H1 (cell line): ENCODE results near the gene ARCN1. TPM values are rescaled to one million over a fixed set of nuclear protein-coding genes. Genes with fewer than 3 reads are reported as not detected.
"Not testable (repeated sequence)": the region's sequence is repeated elsewhere in the genome, so short reads cannot be mapped to it uniquely, and the experiment has no call there.

Experiments used
- CTCF ChIA-PET: fragments of 300-600 bp; sonication (Branson Sonifier 250); formaldehyde crosslinking; loops from one replicate; lab custom pipeline; 2021; ENCODE audit not compliant: partially characterized antibody; lab: Charles Lee
- POLR2A ChIA-PET: fragments of 300-600 bp; sonication (Branson Sonifier 250); formaldehyde crosslinking; loops from one replicate; lab custom pipeline; 2021; ENCODE audit warnings: inconsistent platforms; ENCODE audit not compliant: partially characterized antibody; lab: Charles Lee
- DNase-seq, 2 experiments: peaks; one replicate each; pipeline versions ENCODE4 v3.0.0 to v3.0.0-alpha.2; 2010 to 2022; ENCODE audit warnings: low spot score in 2 of 2, low read depth in 1 of 2, mixed read lengths in 1 of 2
- FAIRE-seq: peaks from 2 replicates; lab custom pipeline; 2011; peaks lifted over from hg19 to GRCh38; lab: Jason Lieb, UNC
- H2AFZ ChIP-seq: 2 replicates; pipeline ENCODE4 v1.8.1; 2012; ENCODE audit warnings: low read length, inconsistent platforms
- H2AK5ac ChIP-seq: 2 replicates; pipeline ENCODE4 v1.6.1; 2013; ENCODE audit warnings: low read depth, low read length
- H2BK120ac ChIP-seq: replicated peaks from 2 replicates; pipeline ENCODE3; 2013; ENCODE audit warnings: low read depth, low read length, inconsistent platforms
- H2BK12ac ChIP-seq: 2 replicates; pipeline ENCODE4 v1.6.1; 2013; ENCODE audit warnings: low read depth, low read length
- H2BK15ac ChIP-seq: 2 replicates; pipeline ENCODE4 v1.6.1; 2013; ENCODE audit warnings: low read length
- H2BK20ac ChIP-seq: 2 replicates; pipeline ENCODE4 v1.6.1; 2013; ENCODE audit warnings: low read length
- H2BK5ac ChIP-seq: 2 replicates; pipeline ENCODE4 v1.6.1; 2013; ENCODE audit warnings: low read depth, low read length
- H3K14ac ChIP-seq: 2 replicates; pipeline ENCODE4 v1.6.1; 2013; ENCODE audit warnings: inconsistent platforms; ENCODE audit not compliant: insufficient read length
- H3K18ac ChIP-seq: 2 replicates; pipeline ENCODE4 v1.6.1; 2013; ENCODE audit warnings: low read length; ENCODE audit errors: extremely low read depth
- H3K23ac ChIP-seq: 2 replicates; pipeline ENCODE4 v1.6.1; 2013; ENCODE audit warnings: inconsistent platforms; ENCODE audit not compliant: insufficient read length
- H3K23me2 ChIP-seq: 2 replicates; pipeline ENCODE4 v1.6.1; 2013; ENCODE audit warnings: low read depth, low read length
- H3K27ac ChIP-seq: 2 replicates; pipeline ENCODE4 v1.6.1; 2011; ENCODE audit warnings: low read depth, low read length, inconsistent platforms
- H3K27me3 ChIP-seq, 4 experiments: replicated peaks in 1 of 4; 1 replicate in 1 of 4; 2 replicates in 3 of 4; pipeline versions ENCODE4 v1.6.1 to v1.8.1; 2011 to 2013; ENCODE audit warnings: low read length in 3 of 4, mild to moderate bottlenecking in 3 of 4, inconsistent platforms in 2 of 4, mixed read lengths in 2 of 4, moderate library complexity in 1 of 4; ENCODE audit not compliant: control insufficient read depth in 3 of 4, insufficient read depth in 3 of 4; ENCODE audit errors: extremely low read depth in 1 of 4
- H3K36me3 ChIP-seq, 4 experiments: 2 replicates each; pipeline versions ENCODE4 v1.6.1 to v1.8.1; 2011 to 2013; ENCODE audit warnings: mild to moderate bottlenecking in 4 of 4, low read length in 3 of 4, moderate library complexity in 2 of 4, control low read depth in 1 of 4, inconsistent platforms in 1 of 4; ENCODE audit not compliant: insufficient read depth in 4 of 4, control insufficient read depth in 2 of 4
- H3K4ac ChIP-seq: replicated peaks from 2 replicates; pipeline ENCODE3; 2013; ENCODE audit warnings: low read length, low read depth, mixed read lengths, inconsistent platforms; ENCODE audit not compliant: insufficient read length
- H3K4me1 ChIP-seq, 4 experiments: replicated peaks in 1 of 4; 1 replicate in 1 of 4; 2 replicates in 3 of 4; pipeline versions ENCODE4 v1.6.1 to v1.8.1; 2011 to 2013; ENCODE audit warnings: low read length in 3 of 4, inconsistent platforms in 2 of 4, mixed read lengths in 1 of 4; ENCODE audit not compliant: insufficient read depth in 4 of 4, control insufficient read depth in 3 of 4
- H3K4me2 ChIP-seq, 2 experiments: 2 replicates each; pipeline versions ENCODE4 v1.6.1 to v1.8.1; 2011 to 2013; ENCODE audit warnings: low read depth in 2 of 2, low read length in 2 of 2, control low read depth in 1 of 2, inconsistent platforms in 1 of 2, mild to moderate bottlenecking in 1 of 2; ENCODE audit not compliant: insufficient read depth in 1 of 2
- H3K4me3 ChIP-seq, 4 experiments: fragments of 200-600, 300-600 bp in 1 of 4; sonication (generic), shearing (Covaris generic), sonication (Bioruptor Twin) in 1 of 4; 2 replicates each; pipeline versions ENCODE4 v1.5.1 to v1.8.1; 2011 to 2016; ENCODE audit warnings: low read length in 4 of 4, low read depth in 3 of 4, control low read depth in 2 of 4, inconsistent platforms in 2 of 4, mild to moderate bottlenecking in 2 of 4, mixed read lengths in 1 of 4, moderate library complexity in 1 of 4; ENCODE audit not compliant: insufficient read depth in 2 of 4; ENCODE audit errors: extremely low read depth in 1 of 4
- H3K56ac ChIP-seq: replicated peaks from 2 replicates; pipeline ENCODE3; 2013; ENCODE audit warnings: low read depth, mild to moderate bottlenecking, mixed read lengths, low read length, inconsistent platforms; ENCODE audit not compliant: insufficient read length
- H3K79me1 ChIP-seq: 2 replicates; pipeline ENCODE4 v1.6.1; 2013; ENCODE audit warnings: low read depth, low read length, control low read depth
- H3K79me2 ChIP-seq, 2 experiments: 2 replicates each; pipeline versions ENCODE4 v1.6.1 to v1.8.1; 2012 to 2013; ENCODE audit warnings: low read length in 2 of 2, mild to moderate bottlenecking in 2 of 2, inconsistent platforms in 1 of 2; ENCODE audit not compliant: insufficient read depth in 2 of 2, control insufficient read depth in 1 of 2
- H3K9ac ChIP-seq, 4 experiments: replicated peaks in 1 of 4; 1 replicate in 1 of 4; 2 replicates in 3 of 4; pipeline versions ENCODE4 v1.6.1 to v1.8.1; 2011 to 2013; ENCODE audit warnings: low read depth in 3 of 4, low read length in 3 of 4, control low read depth in 2 of 4, mild to moderate bottlenecking in 2 of 4, moderate library complexity in 2 of 4, inconsistent platforms in 1 of 4; ENCODE audit errors: extremely low read depth in 1 of 4
- H3K9me3 ChIP-seq, 2 experiments: 2 replicates each; pipeline versions ENCODE4 v1.6.1 to v1.8.1; 2012 to 2013; ENCODE audit warnings: mild to moderate bottlenecking in 2 of 2, moderate library complexity in 2 of 2, control low read depth in 1 of 2, inconsistent platforms in 1 of 2, low read depth in 1 of 2, low read length in 1 of 2, mixed read lengths in 1 of 2; ENCODE audit not compliant: insufficient read depth in 2 of 2
- H4K20me1 ChIP-seq, 2 experiments: replicated peaks in 1 of 2; 2 replicates each; pipeline versions ENCODE3 to v1.8.1; 2011 to 2013; ENCODE audit warnings: inconsistent platforms in 2 of 2, low read length in 2 of 2, mild to moderate bottlenecking in 1 of 2; ENCODE audit not compliant: insufficient read depth in 2 of 2, control insufficient read depth in 1 of 2
- H4K5ac ChIP-seq: 2 replicates; pipeline ENCODE4 v1.6.1; 2013; ENCODE audit warnings: low read length, low read depth, mixed read lengths, inconsistent platforms; ENCODE audit not compliant: insufficient read length
- H4K8ac ChIP-seq: 2 replicates; pipeline ENCODE4 v1.8.0; 2013; ENCODE audit warnings: mild to moderate bottlenecking, moderate library complexity, low read length, inconsistent platforms; ENCODE audit not compliant: insufficient read depth; ENCODE audit errors: extremely low read depth
- H4K91ac ChIP-seq: replicated peaks from 2 replicates; pipeline ENCODE3; 2013; ENCODE audit warnings: low read length, mixed read lengths, inconsistent platforms; ENCODE audit not compliant: insufficient read length
- WGBS, 2 experiments: shearing (Covaris generic) in 1 of 2; methylation state at CpG; one replicate each; pipeline versions ENCODE4 v1.1.6 to v1.1.7; 2013 to 2015; ENCODE audit warnings: low lambda C conversion rate in 2 of 2, mixed read lengths in 2 of 2, inconsistent platforms in 1 of 2, low coverage in 1 of 2, missing lambda C conversion rate in 1 of 2; ENCODE audit not compliant: insufficient replicate concordance in 2 of 2, insufficient coverage in 1 of 2, insufficient read length in 1 of 2; ENCODE audit errors: extremely low coverage in 1 of 2, missing lambda C conversion rate in 1 of 2; 5-methylcytosine and 5-hydroxymethylcytosine counted together
- polyA plus RNA-seq, 7 experiments: library from polyadenylated mRNA; depleted of rRNA in 3 of 7; stranded (reverse) in 5 of 7; unstranded in 2 of 7; fragments of >200 nt in 5 of 7; fragments of 200-250 nt in 2 of 7; gene quantifications; 1 replicate in 5 of 7; 2 replicates in 1 of 7; 4 replicates in 1 of 7; pipeline versions ENCODE4 v1.2.1 to v1.2.3, GENCODE V29; 2011 to 2013; ENCODE audit warnings: missing spikeins in 2 of 7, mixed read lengths in 2 of 7
- total RNA-seq: library from RNA; stranded (reverse); fragmentation: NEBNext Ultra II Directional; extraction: Animal tissue kit (Norgen Biotek cat#: 25700); gene quantifications from 2 replicates; pipeline ENCODE4 v1.2.1, GENCODE V29; 2021

Gene ARCN1
- total and polyA plus RNA-seq, 2 of the 8 experiments (the other 6 are each of a cell fraction or from before 2014, with no cell fraction given): 132 to 146 TPM

- POLR2A ChIA-PET: interaction anchor here (0.7 to 28.7 kb wide), 8 partner anchors 8 to 411 kb away, joined by 3 to 574 read pairs (median 4); no protein-coding TSS in a partner anchor
- 94% methylated on average over 8 of the region's 8 CpGs; no CpG with 5 or more reads in 1 of the 2 experiments for WGBS, 2 experiments
- H3K79me1 ChIP-seq, H3K4me2 ChIP-seq, H3K9me3 ChIP-seq, H3K79me2 ChIP-seq, H4K91ac ChIP-seq, H3K9ac ChIP-seq, H3K4me3 ChIP-seq, H4K20me1 ChIP-seq, H2BK15ac ChIP-seq, H3K27ac ChIP-seq, H4K5ac ChIP-seq, H3K18ac ChIP-seq, FAIRE-seq, H2BK5ac ChIP-seq, DNase-seq, H2BK12ac ChIP-seq, H2AK5ac ChIP-seq, H3K14ac ChIP-seq, H2AFZ ChIP-seq, H3K56ac ChIP-seq, H4K8ac ChIP-seq, H2BK120ac ChIP-seq, H2BK20ac ChIP-seq, H3K23ac ChIP-seq, H3K4ac ChIP-seq: not testable (repeated sequence)
- Histone ChIP-seq H3K23me2 (peaks cover 13% of the 10 kb centered on the region; the same call in 1 of the 2 replicates), H3K36me3 (peaks cover 8 to 37% (median 23%) of the 10 kb centered on the region in 4 experiments), H3K4me1 (peaks cover 4 to 20% (median 12%) of the 10 kb centered on the region in 4 experiments), H3K27me3 (peaks cover 26 to 49% (median 48%) of the 10 kb centered on the region in 4 experiments)
- CTCF ChIA-PET: interaction anchor here (0.7 to 25.3 kb wide), 9 partner anchors 9 to 319 kb away, joined by 3 to 435 read pairs (median 7); no protein-coding TSS in a partner anchor
Observed at GRCh38 chr11:118603709-118604108, 31.5 kb downstream of the ARCN1 start.
